Effector CD8-positive, alpha-beta T cell (primary cell): ENCODE results near the gene BMP4.

Source experiments
- DNase-seq: peaks from one replicate; lab custom pipeline; 2025; lab: John Stamatoyannopoulos, UW

BMP4 gene

GRCh38 chr14:53946404-53947093 lies 10.1 kb downstream of the BMP4 start:
- DNase-seq: no peak

GRCh38 chr14:53946071-53946403 lies 10.6 kb downstream of the BMP4 start:
- DNase-seq: no peak

GRCh38 chr14:53943751-53944083 lies 12.9 kb downstream of the BMP4 start:
- DNase-seq: no peak

- DNase-seq: no peak
Measured at GRCh38 chr14:53942970-53943750, 13.5 kb downstream of the BMP4 start.

GRCh38 chr14:53938136-53938837 lies 18.3 kb downstream of the BMP4 start:
- DNase-seq: no peak

GRCh38 chr14:53934778-53935414 lies 21.7 kb downstream of the BMP4 start:
- DNase-seq: no peak

- no peak for DNase-seq
Measured at GRCh38 chr14:53932966-53933365, 23.7 kb downstream of the BMP4 start.

GRCh38 chr14:53929871-53930715 lies 26.5 kb downstream of the BMP4 start:
- DNase-seq: no peak

- no peak for DNase-seq
Measured at GRCh38 chr14:53927171-53927570, 29.5 kb downstream of the BMP4 start.

- DNase-seq: no peak
Measured at GRCh38 chr14:53925201-53925766, 31.3 kb downstream of the BMP4 start.

GRCh38 chr14:53924753-53925152 lies 31.9 kb downstream of the BMP4 start:
- DNase-seq: no peak

GRCh38 chr14:53921027-53921426 lies 35.6 kb downstream of the BMP4 start:
- no peak for DNase-seq

- no peak for DNase-seq
Measured at GRCh38 chr14:53916239-53916638, 40.4 kb downstream of the BMP4 start.

- no peak for DNase-seq
Measured at GRCh38 chr14:53915364-53916014, 41.1 kb downstream of the BMP4 start.

GRCh38 chr14:53912021-53912420 lies 44.6 kb downstream of the BMP4 start:
- DNase-seq: no peak

GRCh38 chr14:53908416-53908815 lies 48.2 kb downstream of the BMP4 start:
- no peak for DNase-seq

GRCh38 chr14:53902307-53902706 lies 54.3 kb downstream of the BMP4 start:
- no peak for DNase-seq

GRCh38 chr14:53900499-53900898 lies 56.1 kb downstream of the BMP4 start:
- no peak for DNase-seq
